IPS-NIHi7 (cell line): Measurements from ENCODE around the gene CAMSAP1.

Source experiments
- DNase-seq: peaks from one replicate; pipeline ENCODE4 v3.0.0; 2012; ENCODE audit warnings: mixed read lengths; ENCODE audit errors: extremely low spot score

Gene CAMSAP1

GRCh38 chr9:135776893-135777622, 130.3 kb downstream of the CAMSAP1 start:
- DNase-seq, result no peak

- no peak for DNase-seq
These were observed 131.4 kb downstream of the CAMSAP1 start for GRCh38 chr9:135775911-135776310.

- DNase-seq, result no peak
These were observed 132.4 kb downstream of the CAMSAP1 start for GRCh38 chr9:135774794-135775525.

GRCh38 chr9:135774239-135774747, 133.1 kb downstream of the CAMSAP1 start:
- DNase-seq, result no peak

GRCh38 chr9:135773530-135774238, 133.7 kb downstream of the CAMSAP1 start:
- no peak for DNase-seq

GRCh38 chr9:135772702-135773493, 134.4 kb downstream of the CAMSAP1 start:
- no peak for DNase-seq

GRCh38 chr9:135772056-135772646, 135.2 kb downstream of the CAMSAP1 start:
- DNase-seq, result no peak

GRCh38 chr9:135771401-135772051, 135.8 kb downstream of the CAMSAP1 start:
- DNase-seq, result no peak

- no peak for DNase-seq
These were observed 136.6 kb downstream of the CAMSAP1 start for GRCh38 chr9:135770771-135771170.

- DNase-seq, result no peak
These were observed 137.2 kb downstream of the CAMSAP1 start for GRCh38 chr9:135770203-135770535.

- DNase-seq, result no peak
These were observed 137.7 kb downstream of the CAMSAP1 start for GRCh38 chr9:135769489-135770202.

- DNase-seq, result no peak
These were observed 138.7 kb downstream of the CAMSAP1 start for GRCh38 chr9:135768516-135769218.

GRCh38 chr9:135766707-135767106, 140.6 kb downstream of the CAMSAP1 start:
- no peak for DNase-seq

- DNase-seq, result no peak
These were observed 141.1 kb downstream of the CAMSAP1 start for GRCh38 chr9:135766251-135766650.

- DNase-seq, result no peak
These were observed 141.9 kb downstream of the CAMSAP1 start for GRCh38 chr9:135765416-135765815.

GRCh38 chr9:135764731-135765130, 142.6 kb downstream of the CAMSAP1 start:
- no peak for DNase-seq

- DNase-seq, result no peak
These were observed 143.5 kb downstream of the CAMSAP1 start for GRCh38 chr9:135763716-135764446.

- no peak for DNase-seq
These were observed 144.4 kb downstream of the CAMSAP1 start for GRCh38 chr9:135762921-135763320.

- DNase-seq, result no peak
These were observed 145.5 kb downstream of the CAMSAP1 start for GRCh38 chr9:135761845-135762168.
